GM12872 (cell line): ENCODE measurements around the gene AOPEP.

Experiments
- TF ChIP-seq, protein P1 (sequence below): IDR thresholded peaks from 3 replicates; pipeline ENCODE4 v1.5.1; 2011; ENCODE audit warnings: low read depth, mild to moderate bottlenecking, low read length, moderate library complexity; ENCODE audit not compliant: insufficient read depth

Gene AOPEP

GRCh38 chr9:95107976-95108375 lies 381.5 kb downstream of the AOPEP start:
- TF ChIP-seq, protein P1, sequence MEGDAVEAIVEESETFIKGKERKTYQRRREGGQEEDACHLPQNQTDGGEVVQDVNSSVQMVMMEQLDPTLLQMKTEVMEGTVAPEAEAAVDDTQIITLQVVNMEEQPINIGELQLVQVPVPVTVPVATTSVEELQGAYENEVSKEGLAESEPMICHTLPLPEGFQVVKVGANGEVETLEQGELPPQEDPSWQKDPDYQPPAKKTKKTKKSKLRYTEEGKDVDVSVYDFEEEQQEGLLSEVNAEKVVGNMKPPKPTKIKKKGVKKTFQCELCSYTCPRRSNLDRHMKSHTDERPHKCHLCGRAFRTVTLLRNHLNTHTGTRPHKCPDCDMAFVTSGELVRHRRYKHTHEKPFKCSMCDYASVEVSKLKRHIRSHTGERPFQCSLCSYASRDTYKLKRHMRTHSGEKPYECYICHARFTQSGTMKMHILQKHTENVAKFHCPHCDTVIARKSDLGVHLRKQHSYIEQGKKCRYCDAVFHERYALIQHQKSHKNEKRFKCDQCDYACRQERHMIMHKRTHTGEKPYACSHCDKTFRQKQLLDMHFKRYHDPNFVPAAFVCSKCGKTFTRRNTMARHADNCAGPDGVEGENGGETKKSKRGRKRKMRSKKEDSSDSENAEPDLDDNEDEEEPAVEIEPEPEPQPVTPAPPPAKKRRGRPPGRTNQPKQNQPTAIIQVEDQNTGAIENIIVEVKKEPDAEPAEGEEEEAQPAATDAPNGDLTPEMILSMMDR: no peak

DNA sequence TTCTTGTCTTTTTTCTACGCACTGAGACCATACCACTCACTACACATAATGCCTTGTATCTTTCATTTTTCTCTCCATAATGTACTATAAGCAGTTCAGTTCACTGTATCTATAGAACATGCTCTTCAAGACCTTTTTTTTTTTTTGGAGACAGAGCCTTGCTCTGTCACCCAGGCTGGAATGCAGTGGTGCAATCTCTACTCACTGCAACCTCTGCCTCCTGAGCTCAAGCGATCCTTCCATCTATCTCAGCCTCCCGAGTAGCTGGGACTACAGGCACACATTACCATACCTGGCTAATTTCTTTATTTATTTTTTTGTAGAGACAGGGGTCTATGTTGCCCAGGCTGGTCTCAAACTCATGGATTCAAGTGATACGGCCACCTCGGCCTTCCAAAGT lies 382.3 kb downstream of the AOPEP start:
- TF ChIP-seq, protein P1: no peak

DNA sequence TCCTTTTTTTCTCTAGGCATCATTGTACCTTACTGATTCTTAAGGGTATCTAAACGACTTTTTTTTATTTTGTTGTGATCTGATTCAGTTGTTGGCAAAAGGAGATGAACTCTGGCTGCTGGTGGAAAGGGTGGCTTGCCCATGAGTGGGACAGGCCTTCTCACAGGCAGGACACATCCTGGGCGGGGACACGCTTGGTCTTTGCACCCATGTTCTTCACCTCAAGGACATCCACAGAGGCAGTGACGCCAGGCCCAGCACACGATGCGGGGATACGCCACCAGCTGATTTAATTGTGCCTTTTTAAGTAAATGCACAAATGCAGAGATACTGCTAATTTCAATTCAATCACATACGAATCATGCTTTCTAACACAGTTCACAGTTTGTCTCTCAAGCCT lies 383.0 kb downstream of the AOPEP start:
- TF ChIP-seq, protein P1: no peak

GRCh38 chr9:95110921-95111525 lies 384.5 kb downstream of the AOPEP start:
- TF ChIP-seq, protein P1: no peak

GRCh38 chr9:95111716-95112115 lies 385.2 kb downstream of the AOPEP start:
- TF ChIP-seq, protein P1: no peak

DNA sequence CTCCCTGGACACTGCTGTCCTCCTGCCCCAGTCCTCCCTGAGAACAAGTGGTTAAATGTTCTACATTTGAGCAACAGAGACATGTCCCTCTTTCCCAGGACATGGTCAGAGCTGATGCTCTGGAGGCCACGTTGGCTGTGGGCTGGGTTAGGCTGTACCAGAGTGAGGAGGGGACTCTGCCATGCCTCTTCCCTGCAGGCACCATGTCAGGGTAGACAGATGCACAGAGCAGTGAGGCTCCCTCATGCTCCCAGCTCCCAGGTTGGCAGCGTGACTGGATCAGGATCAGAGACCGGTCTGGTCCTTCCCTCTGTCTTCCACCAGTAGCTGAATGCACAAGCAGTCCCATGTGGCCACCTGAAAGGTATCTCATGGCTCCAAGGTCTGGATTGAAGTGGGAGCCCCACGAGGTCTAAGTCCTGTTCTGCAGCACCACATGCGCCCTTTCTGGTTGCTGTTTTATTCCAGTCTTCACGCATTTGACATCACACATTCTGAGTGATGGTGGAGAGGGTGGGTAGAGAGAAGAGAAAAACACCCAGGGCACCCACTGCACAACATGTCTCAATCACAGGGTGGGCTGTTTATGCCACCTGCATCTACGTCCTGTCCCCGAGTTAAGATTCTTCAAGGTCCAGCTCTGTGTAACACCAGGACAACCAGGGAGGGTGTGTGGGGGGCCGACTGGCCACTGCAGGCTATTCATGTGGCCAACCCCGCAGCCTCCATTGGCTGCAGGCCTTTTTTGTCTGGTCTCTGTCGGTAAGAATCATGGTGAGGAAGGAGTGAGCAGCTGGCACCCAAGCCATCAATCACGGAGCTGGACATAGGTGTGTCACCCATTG lies 386.2 kb downstream of the AOPEP start:
- TF ChIP-seq, protein P1: no peak

DNA sequence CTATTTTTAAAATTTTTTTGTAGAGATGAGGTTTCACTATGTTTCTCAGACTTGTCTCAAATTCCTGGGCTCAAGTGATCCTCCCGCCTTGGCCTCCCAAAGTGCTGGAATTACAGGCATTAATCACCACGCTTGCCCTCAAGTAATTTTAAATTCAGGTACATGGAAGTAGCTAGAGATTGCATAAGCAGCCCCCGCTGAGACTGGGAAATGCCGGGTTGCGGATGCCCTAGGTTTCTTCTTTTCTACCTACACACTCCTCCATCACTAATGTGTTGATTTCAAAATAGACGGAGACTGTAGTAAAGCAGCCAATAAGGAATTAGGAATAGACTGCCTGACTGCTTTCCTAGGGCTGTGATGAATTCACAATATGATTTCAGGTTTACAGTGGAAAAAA lies 388.6 kb downstream of the AOPEP start:
- TF ChIP-seq, protein P1: no peak
